HepG2 (cell line): ENCODE data around the gene HILPDA. TPM values are rescaled to one million over a fixed set of nuclear protein-coding genes. Genes with fewer than 3 reads are reported as not detected.
"Not testable (repeated sequence)": the region's sequence is repeated elsewhere in the genome, so short reads cannot be mapped to it uniquely, and the experiment has no call there.

Source experiments
- ATAC-seq: fragments of 200-7000 bp; cut with Tn5 transposase; 3 replicates; pipeline ENCODE4 v1.9.1; 2020; ENCODE audit warnings: mild to moderate bottlenecking, moderate library complexity
- BruUV-seq: library from RNA; stranded (reverse); fragments of 400-500 nt; replicated peaks from 2 replicates; lab custom pipeline; 2021; lab: Mats Ljungman, UMichigan
- CTCF ChIA-PET: fragments of 300-600 bp; formaldehyde crosslinking; extraction: SDS; loops from one replicate; lab custom pipeline; 2021; ENCODE audit warnings: low total read pairs, inconsistent platforms, low intra/inter-chr PET ratio; lab: Yijun Ruan, JAX
- POLR2A ChIA-PET: fragments of 350-600 bp; sonication (Branson Sonifier 250); formaldehyde crosslinking; loops from one replicate; lab custom pipeline; 2020; ENCODE audit warnings: antibody characterized with exemption, inconsistent platforms; lab: Yijun Ruan, JAX
- DNase-seq: peaks from one replicate; pipeline ENCODE4 v3.0.0-alpha.2; 2015; ENCODE audit warnings: low spot score
- FAIRE-seq: peaks from 3 replicates; lab custom pipeline; 2011; peaks lifted over from hg19 to GRCh38; lab: Jason Lieb, UNC
- H2AFZ ChIP-seq: one replicate; pipeline ENCODE4 v1.6.1; 2011; ENCODE audit warnings: low read length, inconsistent platforms
- H3K27ac ChIP-seq: fragments of 300-600 bp; 3 replicates; pipeline ENCODE4 v1.8.0; 2011; ENCODE audit warnings: mixed run types, mild to moderate bottlenecking, mixed read lengths, low read length, inconsistent platforms; ENCODE audit not compliant: insufficient read depth; ENCODE audit errors: extremely low read length
- H3K27me3 ChIP-seq, 2 experiments: fragments of 200-600 bp in 1 of 2; 2 replicates in 1 of 2; 3 replicates in 1 of 2; pipeline versions ENCODE4 v1.6.0 to v1.8.0; 2011; ENCODE audit warnings: low read length in 2 of 2, mild to moderate bottlenecking in 2 of 2, moderate library complexity in 2 of 2, inconsistent platforms in 1 of 2; ENCODE audit not compliant: insufficient read depth in 2 of 2, control insufficient read depth in 1 of 2
- H3K36me3 ChIP-seq, 2 experiments: fragments of 200-600 bp in 1 of 2; replicated peaks in 1 of 2; 2 replicates in 1 of 2; 3 replicates in 1 of 2; pipeline versions ENCODE4 v1.5.1 to v1.8.0; 2011; ENCODE audit warnings: low read length in 2 of 2, inconsistent platforms in 1 of 2; ENCODE audit not compliant: insufficient read depth in 2 of 2, control insufficient read depth in 1 of 2
- H3K4me1 ChIP-seq: 2 replicates; pipeline ENCODE4 v1.5.1; 2012; ENCODE audit warnings: low read length, inconsistent platforms; ENCODE audit not compliant: insufficient read depth
- H3K4me2 ChIP-seq: 2 replicates; pipeline ENCODE4 v1.6.0; 2011; ENCODE audit warnings: low read depth, low read length, inconsistent platforms
- H3K4me3 ChIP-seq, 3 experiments: fragments of 200-600 bp in 1 of 3; sonication (generic), shearing (Covaris generic) in 1 of 3; replicated peaks in 1 of 3; 2 replicates each; pipeline ENCODE4 v1.5.1; 2011 to 2016; ENCODE audit warnings: low read length in 3 of 3, inconsistent platforms in 2 of 3, low read depth in 2 of 3, mild to moderate bottlenecking in 2 of 3, control low read depth in 1 of 3, mixed read lengths in 1 of 3; ENCODE audit not compliant: insufficient read depth in 1 of 3
- H3K79me2 ChIP-seq: one replicate; pipeline ENCODE4 v1.6.1; 2011; ENCODE audit warnings: low read length, inconsistent platforms; ENCODE audit not compliant: insufficient read depth
- H3K9ac ChIP-seq: 2 replicates; pipeline ENCODE4 v1.6.0; 2011; ENCODE audit warnings: mild to moderate bottlenecking, low read depth, low read length, inconsistent platforms; ENCODE audit not compliant: insufficient read depth
- H3K9me3 ChIP-seq: 2 replicates; pipeline ENCODE4 v1.5.1; 2012; ENCODE audit warnings: mild to moderate bottlenecking, low read length
- H4K20me1 ChIP-seq: 2 replicates; pipeline ENCODE4 v1.6.0; 2011; ENCODE audit warnings: inconsistent platforms, mild to moderate bottlenecking, low read length, moderate library complexity; ENCODE audit not compliant: insufficient read depth
- FOXC1 ChIP-seq: sonication (generic); formaldehyde crosslinking; IDR thresholded peaks from 2 replicates; pipeline ENCODE4 v1.8.0; 2022; ENCODE audit warnings: mild to moderate bottlenecking, missing genetic modification reagents, borderline replicate concordance
- IKZF4 ChIP-seq: sonication (generic); formaldehyde crosslinking; IDR thresholded peaks from 2 replicates; pipeline ENCODE4 v1.5.1; 2020; ENCODE audit warnings: borderline replicate concordance, mild to moderate bottlenecking, low read depth, missing genetic modification reagents; ENCODE audit errors: not compliant biosample characterization
- MIER3 ChIP-seq: IDR thresholded peaks from 2 replicates; pipeline ENCODE4 v1.6.1; 2016; ENCODE audit warnings: missing compliant biosample characterization, borderline replicate concordance
- NFIB ChIP-seq: sonication (generic); formaldehyde crosslinking; IDR thresholded peaks from 2 replicates; pipeline ENCODE4 v1.9.0; 2021; ENCODE audit warnings: missing genetic modification reagents, mild to moderate bottlenecking, borderline replicate concordance
- TRAFD1 ChIP-seq: sonication (generic); formaldehyde crosslinking; IDR thresholded peaks from 2 replicates; pipeline ENCODE4 v1.5.1; 2020; ENCODE audit warnings: missing genetic modification reagents, mild to moderate bottlenecking, borderline replicate concordance
- ZBTB3 ChIP-seq: sonication (generic); formaldehyde crosslinking; IDR thresholded peaks from 2 replicates; pipeline ENCODE4 v1.4.0; 2020; ENCODE audit warnings: low read depth, mild to moderate bottlenecking, moderate library complexity, missing genetic modification reagents, borderline replicate concordance
- ZNF282 ChIP-seq: fragments of 450-650 bp; IDR thresholded peaks from 2 replicates; pipeline ENCODE4 v1.6.1; 2018; ENCODE audit not compliant: partially characterized antibody
- WGBS: methylation state at CpG from one replicate; pipeline ENCODE4 v1.1.6; 2017; ENCODE audit warnings: low lambda C conversion rate; 5-methylcytosine and 5-hydroxymethylcytosine counted together
- in situ Hi-C: cut with HindIII; loops from 2 replicates; pipeline ENCODE4 v1.10.0; 2017; ENCODE audit warnings: low pct_unique_long_range_greater_than_20kb; ENCODE audit not compliant: extremely low pct_ligation_motif_present
- intact Hi-C: fragments of 100-400 bp; cut with micrococcal nuclease; formaldehyde crosslinking; loops from one replicate; pipeline ENCODE4 v1.10.0; 2022; ENCODE audit not compliant: unreplicated experiment
- polyA plus RNA-seq, 8 experiments: library from polyadenylated mRNA; depleted of rRNA in 3 of 8; stranded (reverse) in 7 of 8; unstranded in 1 of 8; fragments of >200 nt; fragmentation: Illumina TruSeq in 4 of 8; extraction: Trizol in 4 of 8; gene quantifications; 2 replicates each; pipeline versions ENCODE4 v1.2.1 to v1.2.3, GENCODE V29; 2011 to 2016; ENCODE audit warnings: low read depth in 4 of 8, missing spikeins in 1 of 8, mixed read lengths in 1 of 8; ENCODE audit not compliant: insufficient read depth in 1 of 8
- total RNA-seq, 5 experiments: library from RNA; depleted of rRNA; stranded (reverse); fragments of >200 nt; fragmentation: Illumina TruSeq; extraction: Trizol; gene quantifications; 2 replicates each; pipeline ENCODE4 v1.2.3, GENCODE V29; 2016; ENCODE audit warnings: low read depth in 1 of 5
- TF ChIP-seq, protein P1 (sequence below): sonication (generic); formaldehyde crosslinking; IDR thresholded peaks from 2 replicates; pipeline ENCODE4 v1.4.0; 2020; ENCODE audit warnings: mild to moderate bottlenecking, low read depth, missing genetic modification reagents

The HILPDA gene
- total and polyA plus RNA-seq, 2 of the 13 experiments (the other 11 are each of a cell fraction or from before 2014, with no cell fraction given) = 11.1 to 44.0 TPM

DNA sequence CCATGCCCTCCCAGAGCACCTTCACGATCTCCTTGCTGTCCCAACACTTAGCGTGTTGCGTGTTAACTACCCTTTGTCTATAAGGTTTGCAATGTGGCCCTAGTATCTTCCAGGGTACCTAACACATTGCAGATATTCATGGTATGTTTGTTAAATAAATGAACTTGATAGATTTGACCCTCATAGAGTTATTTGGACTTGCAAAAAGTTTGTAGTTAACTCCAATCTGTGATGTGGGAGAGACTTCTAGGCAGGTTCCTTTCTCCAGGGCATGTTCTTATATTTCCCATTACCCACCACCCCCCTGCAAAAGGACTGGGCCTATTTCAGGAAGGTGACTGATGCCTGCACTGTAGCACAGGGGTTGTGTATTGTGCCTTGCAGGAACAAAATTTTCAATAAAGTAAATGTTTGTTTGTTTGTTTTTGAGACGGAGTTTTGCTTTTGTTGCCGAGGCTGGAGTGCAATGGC, 612 bp downstream of the HILPDA start:
- Histone ChIP-seq H3K27me3 (peaks cover 0 to 3% of the 10 kb centered on the region in 2 experiments; a peak in 1 of 5 replicates), H3K79me2 (peaks cover 15% of the 10 kb centered on the region), H3K9ac (peak overlapping the region; percentile 82), H3K27ac (peak overlapping the region; percentile 68), H4K20me1 (peaks cover 8% of the 10 kb centered on the region), H2AFZ (no peak overlapping the region), H3K4me3 (peak overlapping the region; percentile 82 to 96 (median 92)), H3K9me3 (no peaks in the 10 kb centered on the region), H3K4me1 (peaks cover 69% of the 10 kb centered on the region), H3K36me3 (no peaks in the 10 kb centered on the region), H3K4me2 (peak overlapping the region; percentile 91)
- FAIRE-seq (no peak), ATAC-seq (peak; percentile 48), DNase-seq (no peak)
- BruUV-seq = no TSS peak
- CTCF ChIA-PET = interaction anchor here (2.1 kb wide), 1 partner anchor 29 kb away, joined by 6 read pairs; no protein-coding TSS in a partner anchor
- in situ Hi-C loops (loop anchor here (5.0 kb wide), 2 partner anchors 34 to 59 kb away; no protein-coding TSS in a partner anchor), intact Hi-C loops (no loop called here)
- TF ChIP-seq TRAFD1 (0 out of 2 replicates have a peak, but pooled peaks have one; percentile 3), IKZF4 (CRISPR knock-in tag) (no peak), ZBTB3 (CRISPR knock-in tag) (no peak), MIER3 (CRISPR knock-in tag) (no peak), FOXC1 (CRISPR knock-in tag) (no peak), ZNF282 (no peak), NFIB (CRISPR knock-in tag) (0 out of 2 replicates have a peak, but pooled peaks have one; percentile 27)
- TF ChIP-seq, protein P1, sequence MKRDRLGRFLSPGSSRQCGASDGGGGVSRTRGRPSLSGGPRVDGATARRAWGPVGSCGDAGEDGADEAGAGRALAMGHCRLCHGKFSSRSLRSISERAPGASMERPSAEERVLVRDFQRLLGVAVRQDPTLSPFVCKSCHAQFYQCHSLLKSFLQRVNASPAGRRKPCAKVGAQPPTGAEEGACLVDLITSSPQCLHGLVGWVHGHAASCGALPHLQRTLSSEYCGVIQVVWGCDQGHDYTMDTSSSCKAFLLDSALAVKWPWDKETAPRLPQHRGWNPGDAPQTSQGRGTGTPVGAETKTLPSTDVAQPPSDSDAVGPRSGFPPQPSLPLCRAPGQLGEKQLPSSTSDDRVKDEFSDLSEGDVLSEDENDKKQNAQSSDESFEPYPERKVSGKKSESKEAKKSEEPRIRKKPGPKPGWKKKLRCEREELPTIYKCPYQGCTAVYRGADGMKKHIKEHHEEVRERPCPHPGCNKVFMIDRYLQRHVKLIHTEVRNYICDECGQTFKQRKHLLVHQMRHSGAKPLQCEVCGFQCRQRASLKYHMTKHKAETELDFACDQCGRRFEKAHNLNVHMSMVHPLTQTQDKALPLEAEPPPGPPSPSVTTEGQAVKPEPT = no peak
- 3% methylated on average over 5 of the region's 5 CpGs for WGBS
- POLR2A ChIA-PET = interaction anchor here (1.0 to 4.1 kb wide), 7 partner anchors 12 to 47 kb away, joined by 3 to 54 read pairs (median 5); partner anchors contain the start of gene METTL2B

DNA sequence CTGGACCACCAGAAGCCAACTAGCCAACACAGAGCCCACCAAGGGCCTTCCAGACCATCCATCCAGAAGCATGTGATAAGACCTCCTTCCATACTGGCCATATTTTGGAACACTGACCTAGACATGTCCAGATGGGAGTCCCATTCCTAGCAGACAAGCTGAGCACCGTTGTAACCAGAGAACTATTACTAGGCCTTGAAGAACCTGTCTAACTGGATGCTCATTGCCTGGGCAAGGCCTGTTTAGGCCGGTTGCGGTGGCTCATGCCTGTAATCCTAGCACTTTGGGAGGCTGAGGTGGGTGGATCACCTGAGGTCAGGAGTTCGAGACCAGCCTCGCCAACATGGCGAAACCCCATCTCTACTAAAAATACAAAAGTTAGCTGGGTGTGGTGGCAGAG, 1.7 kb downstream of the HILPDA start:
- H3K9me3 ChIP-seq, FAIRE-seq, H3K9ac ChIP-seq, intact Hi-C loops, H3K27ac ChIP-seq, H2AFZ ChIP-seq, H3K27me3 ChIP-seq, H3K36me3 ChIP-seq, H4K20me1 ChIP-seq, BruUV-seq, DNase-seq, ATAC-seq: not testable (repeated sequence)
- peaks cover 15% of the 10 kb centered on the region for H3K79me2 ChIP-seq
- ChIA-PET POLR2A (interaction anchor here (1.7 kb wide), 1 partner anchor 22 kb away, joined by 6 read pairs; no protein-coding TSS in a partner anchor), CTCF (interaction anchor here (6.8 kb wide), 1 partner anchor 29 kb away, joined by 140 read pairs; no protein-coding TSS in a partner anchor)
- in situ Hi-C loops = loop anchor here (5.0 kb wide), 2 partner anchors 35 to 60 kb away; no protein-coding TSS in a partner anchor
- 100% methylated on average over 5 of the region's 6 CpGs for WGBS
- peaks cover 65% of the 10 kb centered on the region for H3K4me1 ChIP-seq
- peak overlapping the region in 2 of 3 experiments; percentile 11 to 96; a peak in 3 of 6 replicates for H3K4me3 ChIP-seq
- peak overlapping the region; percentile 91 for H3K4me2 ChIP-seq
